Vagina (tissue), 2 donors: ENCODE results near the gene SLC6A1.

Experiments
- POLR2AphosphoS5 ChIP-seq, 2 donors: sonication (generic); formaldehyde crosslinking; IDR thresholded peaks; one replicate each; pipeline ENCODE4 v1.9.0; 2017; ENCODE audit warnings: antibody characterized with exemption in 2 of 2, mild to moderate bottlenecking in 2 of 2, low read depth in 1 of 2; ENCODE audit not compliant: insufficient read depth in 1 of 2
- TF ChIP-seq, protein P1 (sequence below), 3 experiments: fragments of 450-650 bp in 2 of 3; fragments of 200-600 bp in 1 of 3; sonication (generic) in 1 of 3; IDR thresholded peaks; one replicate each; pipeline ENCODE4 v1.5.1; 2017 to 2019; ENCODE audit warnings: antibody characterized with exemption in 3 of 3, mild to moderate bottlenecking in 2 of 3, moderate library complexity in 2 of 3

DNA sequence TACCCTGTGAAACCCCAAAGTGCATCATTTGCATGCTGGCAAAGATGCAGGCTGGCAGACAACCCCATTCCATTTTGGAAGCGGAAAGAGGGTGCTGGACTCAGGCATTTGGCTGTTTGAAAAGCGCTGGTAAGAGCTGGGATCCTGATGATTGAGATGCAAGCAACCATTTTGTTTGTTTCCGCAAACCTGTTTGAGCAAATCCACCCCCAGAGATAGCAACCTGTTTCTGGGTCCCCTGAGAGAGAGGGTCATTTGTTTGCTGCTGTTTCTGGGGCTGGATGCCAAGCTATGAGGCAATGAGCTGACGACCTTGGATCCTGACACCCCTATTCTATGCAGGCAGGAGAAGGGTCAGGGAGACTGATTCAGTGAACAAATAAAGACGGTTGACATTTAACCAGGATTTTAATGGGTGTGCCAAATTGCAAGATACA lies 9.8 kb downstream of the SLC6A1 start:
- TF ChIP-seq, protein P1, sequence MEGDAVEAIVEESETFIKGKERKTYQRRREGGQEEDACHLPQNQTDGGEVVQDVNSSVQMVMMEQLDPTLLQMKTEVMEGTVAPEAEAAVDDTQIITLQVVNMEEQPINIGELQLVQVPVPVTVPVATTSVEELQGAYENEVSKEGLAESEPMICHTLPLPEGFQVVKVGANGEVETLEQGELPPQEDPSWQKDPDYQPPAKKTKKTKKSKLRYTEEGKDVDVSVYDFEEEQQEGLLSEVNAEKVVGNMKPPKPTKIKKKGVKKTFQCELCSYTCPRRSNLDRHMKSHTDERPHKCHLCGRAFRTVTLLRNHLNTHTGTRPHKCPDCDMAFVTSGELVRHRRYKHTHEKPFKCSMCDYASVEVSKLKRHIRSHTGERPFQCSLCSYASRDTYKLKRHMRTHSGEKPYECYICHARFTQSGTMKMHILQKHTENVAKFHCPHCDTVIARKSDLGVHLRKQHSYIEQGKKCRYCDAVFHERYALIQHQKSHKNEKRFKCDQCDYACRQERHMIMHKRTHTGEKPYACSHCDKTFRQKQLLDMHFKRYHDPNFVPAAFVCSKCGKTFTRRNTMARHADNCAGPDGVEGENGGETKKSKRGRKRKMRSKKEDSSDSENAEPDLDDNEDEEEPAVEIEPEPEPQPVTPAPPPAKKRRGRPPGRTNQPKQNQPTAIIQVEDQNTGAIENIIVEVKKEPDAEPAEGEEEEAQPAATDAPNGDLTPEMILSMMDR (IDR thresholded peaks at IDR 0.05): no peak
- no peak for TF ChIP-seq POLR2AphosphoS5 (IDR thresholded peaks at IDR 0.05; ENCODE audit: insufficient read depth in 1 of 2, low read depth in 1 of 2)
